K562 (cell line): ENCODE data around the gene NUP160. TPM values are rescaled to one million over a fixed set of nuclear protein-coding genes. Genes with fewer than 3 reads are reported as not detected.

Experiments used
- ATAC-seq: fragments of 200-7000 bp; cut with Tn5 transposase; 3 replicates; pipeline ENCODE4 v1.9.1; 2020; ENCODE audit warnings: moderate library complexity
- BruUV-seq: library from RNA; stranded (reverse); fragments of 400-500 nt; replicated peaks from 2 replicates; lab custom pipeline; 2021; lab: Mats Ljungman, UMichigan
- CTCF ChIA-PET: fragments of 300-600 bp; formaldehyde crosslinking; extraction: SDS; loops from one replicate; lab custom pipeline; 2021; ENCODE audit warnings: low intra/inter-chr PET ratio; lab: Yijun Ruan, JAX
- POLR2A ChIA-PET: fragments of 300-600, 350-650 bp; sonication (Branson Sonifier 250); formaldehyde crosslinking; extraction: SDS; loops from one replicate; lab custom pipeline; 2021; ENCODE audit warnings: antibody characterized with exemption, inconsistent platforms; lab: Yijun Ruan, JAX
- DNase-seq, 4 experiments: peaks; one replicate each; pipeline versions ENCODE4 v3.0.0 to v3.0.0-alpha.2; 2011 to 2018; ENCODE audit warnings: low spot score in 3 of 4, mixed read lengths in 3 of 4; ENCODE audit errors: extremely low read depth in 1 of 4
- FAIRE-seq: peaks from 2 replicates; lab custom pipeline; 2011; peaks lifted over from hg19 to GRCh38; lab: Jason Lieb, UNC
- H2AFZ ChIP-seq: 2 replicates; pipeline ENCODE4 v1.6.0; 2011; ENCODE audit warnings: low read depth, low read length, control low read depth, inconsistent platforms
- H3K27ac ChIP-seq: fragments of 200-600 bp; 3 replicates; pipeline ENCODE4 v1.8.0; 2011; ENCODE audit warnings: low read depth, mild to moderate bottlenecking, control low read depth, inconsistent platforms, low read length, moderate library complexity, mixed read lengths; ENCODE audit errors: extremely low read depth
- H3K27me3 ChIP-seq, 2 experiments: fragments of 300-600 bp in 1 of 2; 2 replicates in 1 of 2; 3 replicates in 1 of 2; pipeline versions ENCODE4 v1.6.0 to v1.8.0; 2011; ENCODE audit warnings: inconsistent platforms in 2 of 2, low read length in 2 of 2, mild to moderate bottlenecking in 1 of 2, mixed read lengths in 1 of 2, moderate library complexity in 1 of 2; ENCODE audit not compliant: control insufficient read depth in 2 of 2, insufficient read depth in 2 of 2
- H3K36me3 ChIP-seq: fragments of 300-600 bp; 3 replicates; pipeline ENCODE4 v1.8.0; 2011; ENCODE audit warnings: mild to moderate bottlenecking, low read length, inconsistent platforms; ENCODE audit not compliant: control insufficient read depth, insufficient read depth
- H3K4me1 ChIP-seq, 2 experiments: fragments of 200-600 bp in 1 of 2; replicated peaks in 1 of 2; 2 replicates in 1 of 2; 3 replicates in 1 of 2; pipeline versions ENCODE4 v1.5.1 to v1.8.0; 2011; ENCODE audit warnings: inconsistent platforms in 2 of 2, low read length in 2 of 2, mild to moderate bottlenecking in 1 of 2, mixed read lengths in 1 of 2, moderate library complexity in 1 of 2; ENCODE audit not compliant: control insufficient read depth in 2 of 2, insufficient read depth in 2 of 2
- H3K4me2 ChIP-seq: 2 replicates; pipeline ENCODE4 v1.6.1; 2011; ENCODE audit warnings: low read length, control low read depth, inconsistent platforms, mixed read lengths; ENCODE audit not compliant: insufficient read depth
- H3K4me3 ChIP-seq: fragments of 200-600 bp; sonication (generic), shearing (Covaris generic); 2 replicates; pipeline ENCODE4 v1.5.1; 2016; ENCODE audit warnings: control low read depth, inconsistent platforms
- H3K79me2 ChIP-seq: fragments of 200-600 bp; 3 replicates; pipeline ENCODE4 v1.8.0; 2011; ENCODE audit warnings: low read length, inconsistent platforms; ENCODE audit not compliant: control insufficient read depth, insufficient read depth
- H3K9ac ChIP-seq, 2 experiments: 2 replicates each; pipeline versions ENCODE4 v1.6.0 to v1.6.1; 2011; ENCODE audit warnings: low read depth in 2 of 2, low read length in 2 of 2, control low read depth in 1 of 2, inconsistent platforms in 1 of 2, mild to moderate bottlenecking in 1 of 2, mixed read lengths in 1 of 2; ENCODE audit not compliant: insufficient read depth in 1 of 2
- H3K9me1 ChIP-seq: one replicate; pipeline ENCODE4 v1.6.0; 2011; ENCODE audit warnings: inconsistent platforms, mild to moderate bottlenecking, low read length, moderate library complexity; ENCODE audit not compliant: control insufficient read depth, insufficient read depth
- H3K9me3 ChIP-seq: replicated peaks from 2 replicates; pipeline ENCODE4 v1.5.1; 2011; ENCODE audit warnings: low read depth, low read length, inconsistent platforms; ENCODE audit not compliant: control insufficient read depth, insufficient read depth
- H4K20me1 ChIP-seq: replicated peaks from 2 replicates; pipeline ENCODE4 v1.6.1; 2011; ENCODE audit warnings: low read length, inconsistent platforms, mixed read lengths; ENCODE audit not compliant: control insufficient read depth, insufficient read depth
- BRD9 ChIP-seq: fragments of 450-650 bp; IDR thresholded peaks from 2 replicates; pipeline ENCODE4 v1.6.1; 2018; ENCODE audit warnings: low read depth; ENCODE audit not compliant: partially characterized antibody
- DACH1 ChIP-seq: fragments of 450-650 bp; IDR thresholded peaks from 2 replicates; pipeline ENCODE4 v1.6.1; 2018; ENCODE audit not compliant: partially characterized antibody
- NFIX ChIP-seq: fragments of 250-450 bp; sonication (Bioruptor Pico); IDR thresholded peaks from 2 replicates; pipeline ENCODE4 v1.4.0; 2020; ENCODE audit warnings: low read depth, mild to moderate bottlenecking, moderate library complexity
- PTTG1 ChIP-seq: fragments of 450-650 bp; IDR thresholded peaks from 2 replicates; pipeline ENCODE4 v1.6.1; 2016; ENCODE audit warnings: low read depth, mild to moderate bottlenecking, missing genetic modification characterization, missing compliant biosample characterization
- PURB ChIP-seq: sonication (generic); formaldehyde crosslinking; IDR thresholded peaks from 2 replicates; pipeline ENCODE4 v1.9.0; 2021; ENCODE audit warnings: low read depth, mild to moderate bottlenecking, missing genetic modification reagents
- SPI1 ChIP-seq: IDR thresholded peaks from 2 replicates; pipeline ENCODE4 v1.6.1; 2011; ENCODE audit warnings: low read depth, low read length, control low read depth, borderline replicate concordance
- TRIM28 ChIP-seq: fragments of 450-650 bp; IDR thresholded peaks from 2 replicates; pipeline ENCODE4 v1.6.1; 2017
- ZNF695 ChIP-seq: fragments of 450-650 bp; formaldehyde crosslinking; IDR thresholded peaks from 2 replicates; pipeline ENCODE4 v1.4.0; 2020; ENCODE audit warnings: mild to moderate bottlenecking, moderate library complexity
- ZNF764 ChIP-seq: fragments of 250-450 bp; sonication (Bioruptor Pico); IDR thresholded peaks from 2 replicates; pipeline ENCODE4 v1.4.0; 2020; ENCODE audit warnings: low read depth, mild to moderate bottlenecking, moderate library complexity
- WGBS: fragments of 100-300 bp; shearing (Covaris generic); methylation state at CpG from one replicate; pipeline ENCODE4 v1.1.6; 2016; ENCODE audit warnings: low coverage, mixed read lengths; ENCODE audit not compliant: insufficient coverage; ENCODE audit errors: missing lambda C conversion rate; 5-methylcytosine and 5-hydroxymethylcytosine counted together
- in situ Hi-C: fragments of 300-500 bp; cut with MboI; formaldehyde crosslinking; loops from 4 replicates; pipeline ENCODE4 v1.15.0; 2018; ENCODE audit warnings: inconsistent platforms, mixed read lengths
- intact Hi-C: fragments of 100-400 bp; cut with micrococcal nuclease; formaldehyde crosslinking; loops from 2 replicates; pipeline ENCODE4 v1.14.2; 2022
- polyA plus RNA-seq, 8 experiments: library from polyadenylated mRNA; depleted of rRNA in 4 of 8; stranded (reverse) in 5 of 8; unstranded in 3 of 8; fragments of >200 nt; fragmentation: Nextera tagmentation in 2 of 8; fragmentation: Illumina TruSeq in 1 of 8; extraction: Ambion mirVana in 2 of 8; extraction: Trizol in 1 of 8; gene quantifications; 2 replicates each; pipeline versions ENCODE4 v1.2.1 to v1.2.3, GENCODE V29; 2011 to 2014; ENCODE audit warnings: inconsistent platforms in 1 of 8, missing spikeins in 1 of 8
- total RNA-seq, 7 experiments: library from RNA; depleted of rRNA in 6 of 7; stranded (reverse); fragments of >200 nt in 6 of 7; fragmentation: Illumina TruSeq in 2 of 7; extraction: Trizol in 2 of 7; gene quantifications; 2 replicates each; pipeline versions ENCODE4 v1.2.1 to v1.2.3, GENCODE V29; 2011 to 2021; ENCODE audit warnings: low replicate concordance in 1 of 7
- TF ChIP-seq, protein P1 (sequence below): sonication (generic); formaldehyde crosslinking; IDR thresholded peaks from 2 replicates; pipeline ENCODE4 v1.8.1; 2023; ENCODE audit warnings: mild to moderate bottlenecking, missing genetic modification reagents
- TF ChIP-seq, protein P2 (sequence below): fragments of 450-650 bp; conservative IDR thresholded peaks from 2 replicates; pipeline ENCODE4 v1.6.1; 2016; ENCODE audit warnings: missing genetic modification characterization, low read depth, mild to moderate bottlenecking, missing compliant biosample characterization, moderate library complexity
- TF ChIP-seq, protein P3 (sequence below): fragments of 450-650 bp; IDR thresholded peaks from 2 replicates; pipeline ENCODE4 v1.6.1; 2017; ENCODE audit warnings: antibody characterized with exemption, mild to moderate bottlenecking
- TF ChIP-seq, protein P4 (sequence below): fragments of 250-450 bp; sonication (Bioruptor Pico); IDR thresholded peaks from 2 replicates; pipeline ENCODE4 v1.6.1; 2021; ENCODE audit warnings: mild to moderate bottlenecking

Gene NUP160
- total and polyA plus RNA-seq, 9 of the 15 experiments (the other 6 are each of a cell fraction or from before 2014, with no cell fraction given) = 41.5 to 112 (median 65.0) TPM

DNA sequence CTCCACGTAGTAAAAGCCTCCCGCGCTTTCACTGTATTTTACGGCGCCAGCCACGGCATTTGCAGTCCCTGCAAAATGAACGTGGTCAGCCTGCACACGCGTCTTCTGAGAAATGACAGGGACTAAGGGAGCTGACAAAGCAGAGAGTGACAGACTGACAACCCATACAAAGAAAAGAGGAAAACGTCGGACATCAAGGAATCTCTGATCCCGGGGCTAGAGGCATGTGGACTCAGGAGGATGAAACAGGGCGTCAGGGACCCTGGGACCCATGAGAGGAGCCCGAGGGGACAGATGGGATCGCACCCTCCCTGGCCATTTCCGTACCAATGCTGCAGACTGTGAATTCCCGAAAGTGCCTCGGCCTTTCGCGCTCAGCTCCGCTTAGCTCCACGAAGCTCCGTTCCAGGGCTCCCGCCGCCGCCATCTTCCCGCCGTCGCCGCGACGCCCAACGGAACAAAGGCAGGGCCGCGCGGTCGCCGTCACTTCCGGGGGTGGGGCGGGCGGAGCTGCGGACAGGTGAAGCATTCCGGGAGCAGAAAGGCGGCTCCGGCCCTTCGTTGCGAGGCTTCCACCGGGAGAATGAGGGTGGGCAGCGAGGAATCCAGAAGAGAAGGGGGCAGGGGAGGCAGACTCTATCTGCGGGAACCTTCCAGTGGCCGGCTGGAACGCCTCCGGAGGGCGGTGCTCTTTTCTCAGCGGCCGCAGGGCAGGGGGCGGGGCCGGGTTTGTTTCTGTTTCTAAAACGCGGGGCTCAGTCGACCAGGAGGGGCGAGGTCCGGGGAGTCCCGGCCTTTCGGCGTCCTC, at the start of gene NUP160 (continued):
- TF ChIP-seq, protein P1, sequence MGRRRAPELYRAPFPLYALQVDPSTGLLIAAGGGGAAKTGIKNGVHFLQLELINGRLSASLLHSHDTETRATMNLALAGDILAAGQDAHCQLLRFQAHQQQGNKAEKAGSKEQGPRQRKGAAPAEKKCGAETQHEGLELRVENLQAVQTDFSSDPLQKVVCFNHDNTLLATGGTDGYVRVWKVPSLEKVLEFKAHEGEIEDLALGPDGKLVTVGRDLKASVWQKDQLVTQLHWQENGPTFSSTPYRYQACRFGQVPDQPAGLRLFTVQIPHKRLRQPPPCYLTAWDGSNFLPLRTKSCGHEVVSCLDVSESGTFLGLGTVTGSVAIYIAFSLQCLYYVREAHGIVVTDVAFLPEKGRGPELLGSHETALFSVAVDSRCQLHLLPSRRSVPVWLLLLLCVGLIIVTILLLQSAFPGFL (CRISPR knock-in tag) = peak; percentile 90; the same call in 1 of the 2 replicates

DNA sequence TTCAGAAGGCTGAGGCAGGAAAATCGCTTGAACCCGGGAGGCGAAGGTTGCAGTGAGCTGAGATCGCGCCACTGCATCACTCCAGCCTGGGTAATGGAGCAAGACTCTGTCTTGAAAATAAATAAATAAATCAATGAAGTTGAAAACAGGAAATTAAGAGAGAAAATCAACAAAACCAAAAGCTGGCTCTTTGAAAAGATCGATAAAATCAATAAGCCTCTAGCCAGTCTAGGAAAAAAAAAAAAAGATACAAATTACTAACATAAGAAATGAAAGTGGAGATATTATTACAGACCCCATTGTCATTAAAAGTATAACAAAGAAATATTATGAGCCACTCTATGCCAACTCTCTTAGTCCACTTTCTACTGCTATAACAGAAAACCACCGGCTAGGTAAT, 48.0 kb upstream of the NUP160 start:
- H3K4me2 ChIP-seq = no peak overlapping the region
- no peaks in the 10 kb centered on the region for H3K4me1 ChIP-seq
- no peak overlapping the region for H3K4me3 ChIP-seq
- ATAC-seq (no peak), FAIRE-seq (no peak), DNase-seq (no peak)
- ChIA-PET CTCF (no interaction called here), POLR2A (no interaction called here)
- intact Hi-C loops (no loop called here), in situ Hi-C loops (no loop called here)
- H3K79me2 ChIP-seq = no peaks in the 10 kb centered on the region
- BruUV-seq = no TSS peak
- H3K9ac ChIP-seq = no peak overlapping the region
- H3K27ac ChIP-seq = no peak overlapping the region
- H3K36me3 ChIP-seq = no peaks in the 10 kb centered on the region
- H3K9me3 ChIP-seq = no peaks in the 10 kb centered on the region
- H2AFZ ChIP-seq = no peak overlapping the region
- WGBS = 44% methylated on average over 7 of the region's 7 CpGs
- H4K20me1 ChIP-seq = no peaks in the 10 kb centered on the region
- no peaks in the 10 kb centered on the region for H3K9me1 ChIP-seq
- H3K27me3 ChIP-seq = no peaks in the 10 kb centered on the region
- TF ChIP-seq ZNF764 (CRISPR knock-in tag) = no peak
- TF ChIP-seq ZNF695 = no peak
- TF ChIP-seq, protein P2, sequence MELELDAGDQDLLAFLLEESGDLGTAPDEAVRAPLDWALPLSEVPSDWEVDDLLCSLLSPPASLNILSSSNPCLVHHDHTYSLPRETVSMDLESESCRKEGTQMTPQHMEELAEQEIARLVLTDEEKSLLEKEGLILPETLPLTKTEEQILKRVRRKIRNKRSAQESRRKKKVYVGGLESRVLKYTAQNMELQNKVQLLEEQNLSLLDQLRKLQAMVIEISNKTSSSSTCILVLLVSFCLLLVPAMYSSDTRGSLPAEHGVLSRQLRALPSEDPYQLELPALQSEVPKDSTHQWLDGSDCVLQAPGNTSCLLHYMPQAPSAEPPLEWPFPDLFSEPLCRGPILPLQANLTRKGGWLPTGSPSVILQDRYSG = no peak
- TF ChIP-seq PTTG1 (tag) = no peak
- TF ChIP-seq, protein P3, sequence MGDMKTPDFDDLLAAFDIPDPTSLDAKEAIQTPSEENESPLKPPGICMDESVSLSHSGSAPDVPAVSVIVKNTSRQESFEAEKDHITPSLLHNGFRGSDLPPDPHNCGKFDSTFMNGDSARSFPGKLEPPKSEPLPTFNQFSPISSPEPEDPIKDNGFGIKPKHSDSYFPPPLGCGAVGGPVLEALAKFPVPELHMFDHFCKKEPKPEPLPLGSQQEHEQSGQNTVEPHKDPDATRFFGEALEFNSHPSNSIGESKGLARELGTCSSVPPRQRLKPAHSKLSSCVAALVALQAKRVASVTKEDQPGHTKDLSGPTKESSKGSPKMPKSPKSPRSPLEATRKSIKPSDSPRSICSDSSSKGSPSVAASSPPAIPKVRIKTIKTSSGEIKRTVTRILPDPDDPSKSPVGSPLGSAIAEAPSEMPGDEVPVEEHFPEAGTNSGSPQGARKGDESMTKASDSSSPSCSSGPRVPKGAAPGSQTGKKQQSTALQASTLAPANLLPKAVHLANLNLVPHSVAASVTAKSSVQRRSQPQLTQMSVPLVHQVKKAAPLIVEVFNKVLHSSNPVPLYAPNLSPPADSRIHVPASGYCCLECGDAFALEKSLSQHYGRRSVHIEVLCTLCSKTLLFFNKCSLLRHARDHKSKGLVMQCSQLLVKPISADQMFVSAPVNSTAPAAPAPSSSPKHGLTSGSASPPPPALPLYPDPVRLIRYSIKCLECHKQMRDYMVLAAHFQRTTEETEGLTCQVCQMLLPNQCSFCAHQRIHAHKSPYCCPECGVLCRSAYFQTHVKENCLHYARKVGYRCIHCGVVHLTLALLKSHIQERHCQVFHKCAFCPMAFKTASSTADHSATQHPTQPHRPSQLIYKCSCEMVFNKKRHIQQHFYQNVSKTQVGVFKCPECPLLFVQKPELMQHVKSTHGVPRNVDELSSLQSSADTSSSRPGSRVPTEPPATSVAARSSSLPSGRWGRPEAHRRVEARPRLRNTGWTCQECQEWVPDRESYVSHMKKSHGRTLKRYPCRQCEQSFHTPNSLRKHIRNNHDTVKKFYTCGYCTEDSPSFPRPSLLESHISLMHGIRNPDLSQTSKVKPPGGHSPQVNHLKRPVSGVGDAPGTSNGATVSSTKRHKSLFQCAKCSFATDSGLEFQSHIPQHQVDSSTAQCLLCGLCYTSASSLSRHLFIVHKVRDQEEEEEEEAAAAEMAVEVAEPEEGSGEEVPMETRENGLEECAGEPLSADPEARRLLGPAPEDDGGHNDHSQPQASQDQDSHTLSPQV = no peak
- TF ChIP-seq, protein P4, sequence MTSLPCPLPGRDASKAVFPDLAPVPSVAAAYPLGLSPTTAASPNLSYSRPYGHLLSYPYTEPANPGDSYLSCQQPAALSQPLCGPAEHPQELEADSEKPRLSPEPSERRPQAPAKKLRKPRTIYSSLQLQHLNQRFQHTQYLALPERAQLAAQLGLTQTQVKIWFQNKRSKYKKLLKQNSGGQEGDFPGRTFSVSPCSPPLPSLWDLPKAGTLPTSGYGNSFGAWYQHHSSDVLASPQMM = no peak
- TF ChIP-seq TRIM28 = no peak
- TF ChIP-seq PURB (CRISPR knock-in tag) = no peak
- TF ChIP-seq DACH1 = no peak
- no peak for TF ChIP-seq BRD9
- no peak for TF ChIP-seq SPI1
- TF ChIP-seq NFIX (CRISPR knock-in tag) = no peak
